ENCODE data around the gene COPG1. TPM values are rescaled to one million over a fixed set of nuclear protein-coding genes. Genes with fewer than 3 reads are reported as not detected.

Gene COPG1
- total RNA-seq, 3 donors from 2014 or later, result 157 to 274 (median 228) TPM

DNA sequence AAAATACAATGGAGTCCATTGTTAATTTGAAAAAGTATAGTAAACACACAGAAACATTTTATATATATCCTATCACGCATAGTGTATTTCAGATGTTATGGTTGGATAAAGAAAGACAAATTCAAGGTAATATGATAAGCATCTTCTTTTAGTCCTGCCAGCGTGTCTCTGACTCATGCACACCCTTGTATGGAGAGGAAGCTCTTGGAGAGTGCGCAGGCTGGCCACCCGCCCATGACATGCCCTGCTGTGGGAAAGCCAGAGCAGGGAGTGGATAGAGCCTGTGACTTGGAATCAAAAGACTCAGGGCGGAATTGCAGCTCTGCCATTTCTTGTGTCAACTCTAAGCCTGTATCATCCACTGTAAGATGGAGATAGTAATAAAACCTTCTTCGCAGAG is 23.0 kb upstream of the COPG1 start:
- intact Hi-C loops (cut with DNase I, micrococcal nuclease), result no loop called here
- Histone ChIP-seq H3K4me3 (no peak overlapping the region), H3K36me3 (ENCODE audit: low read depth) (no peaks in the 10 kb centered on the region), H3K9me3 (no peaks in the 10 kb centered on the region), H3K4me1 (ENCODE audit: low read depth) (peaks cover 16% of the 10 kb centered on the region)
- DNase-seq, result peak; percentile 45 to 83 (median 59)
- ATAC-seq, result peak; percentile 58
- TF ChIP-seq, protein P1, sequence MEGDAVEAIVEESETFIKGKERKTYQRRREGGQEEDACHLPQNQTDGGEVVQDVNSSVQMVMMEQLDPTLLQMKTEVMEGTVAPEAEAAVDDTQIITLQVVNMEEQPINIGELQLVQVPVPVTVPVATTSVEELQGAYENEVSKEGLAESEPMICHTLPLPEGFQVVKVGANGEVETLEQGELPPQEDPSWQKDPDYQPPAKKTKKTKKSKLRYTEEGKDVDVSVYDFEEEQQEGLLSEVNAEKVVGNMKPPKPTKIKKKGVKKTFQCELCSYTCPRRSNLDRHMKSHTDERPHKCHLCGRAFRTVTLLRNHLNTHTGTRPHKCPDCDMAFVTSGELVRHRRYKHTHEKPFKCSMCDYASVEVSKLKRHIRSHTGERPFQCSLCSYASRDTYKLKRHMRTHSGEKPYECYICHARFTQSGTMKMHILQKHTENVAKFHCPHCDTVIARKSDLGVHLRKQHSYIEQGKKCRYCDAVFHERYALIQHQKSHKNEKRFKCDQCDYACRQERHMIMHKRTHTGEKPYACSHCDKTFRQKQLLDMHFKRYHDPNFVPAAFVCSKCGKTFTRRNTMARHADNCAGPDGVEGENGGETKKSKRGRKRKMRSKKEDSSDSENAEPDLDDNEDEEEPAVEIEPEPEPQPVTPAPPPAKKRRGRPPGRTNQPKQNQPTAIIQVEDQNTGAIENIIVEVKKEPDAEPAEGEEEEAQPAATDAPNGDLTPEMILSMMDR (IDR thresholded peaks at IDR 0.05), result no peak

DNA sequence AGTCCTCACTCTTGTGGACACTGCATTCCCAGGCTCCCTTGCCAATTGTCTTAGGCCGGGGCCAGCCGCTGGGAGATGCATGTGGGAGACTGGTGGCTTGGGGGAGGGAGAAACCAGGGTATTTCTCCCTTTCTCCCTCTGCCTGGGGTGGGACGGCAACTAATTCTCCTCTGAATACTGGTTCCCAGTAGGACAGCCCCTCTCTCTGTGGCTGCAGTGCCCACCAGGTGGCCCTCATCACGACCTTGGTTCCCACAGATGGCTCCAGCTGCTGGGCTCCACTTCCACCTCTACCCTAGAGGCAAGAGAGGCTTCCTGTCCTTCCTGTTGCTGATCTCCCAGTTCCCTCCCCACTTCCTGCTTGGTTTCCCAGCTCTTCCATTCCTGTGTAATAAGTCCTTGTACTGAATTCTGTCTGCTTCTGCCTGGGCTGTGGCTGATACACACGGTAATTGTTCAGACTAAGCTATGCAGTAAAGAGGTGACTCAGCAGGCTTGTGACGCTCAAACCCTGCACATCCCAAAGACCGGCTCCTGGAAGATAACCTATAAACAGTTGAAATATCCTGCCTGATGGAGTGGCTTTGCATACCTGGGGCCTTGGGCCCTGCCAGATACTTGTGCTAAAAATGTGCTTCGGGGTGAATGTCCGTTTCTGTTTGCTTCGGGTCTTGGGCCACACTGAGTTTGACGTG is 20.4 kb upstream of the COPG1 start:
- peak; percentile 29 for ATAC-seq
- TF ChIP-seq, protein P1 (IDR thresholded peaks at IDR 0.05), result no peak
- no peak for DNase-seq
- peaks cover 16% of the 10 kb centered on the region for H3K4me1 ChIP-seq (ENCODE audit: low read depth)
- no peak overlapping the region for H3K4me3 ChIP-seq
- intact Hi-C loops (cut with DNase I, micrococcal nuclease), result no loop called here
- H3K36me3 ChIP-seq (ENCODE audit: low read depth), result no peaks in the 10 kb centered on the region
- no peaks in the 10 kb centered on the region for H3K9me3 ChIP-seq

DNA sequence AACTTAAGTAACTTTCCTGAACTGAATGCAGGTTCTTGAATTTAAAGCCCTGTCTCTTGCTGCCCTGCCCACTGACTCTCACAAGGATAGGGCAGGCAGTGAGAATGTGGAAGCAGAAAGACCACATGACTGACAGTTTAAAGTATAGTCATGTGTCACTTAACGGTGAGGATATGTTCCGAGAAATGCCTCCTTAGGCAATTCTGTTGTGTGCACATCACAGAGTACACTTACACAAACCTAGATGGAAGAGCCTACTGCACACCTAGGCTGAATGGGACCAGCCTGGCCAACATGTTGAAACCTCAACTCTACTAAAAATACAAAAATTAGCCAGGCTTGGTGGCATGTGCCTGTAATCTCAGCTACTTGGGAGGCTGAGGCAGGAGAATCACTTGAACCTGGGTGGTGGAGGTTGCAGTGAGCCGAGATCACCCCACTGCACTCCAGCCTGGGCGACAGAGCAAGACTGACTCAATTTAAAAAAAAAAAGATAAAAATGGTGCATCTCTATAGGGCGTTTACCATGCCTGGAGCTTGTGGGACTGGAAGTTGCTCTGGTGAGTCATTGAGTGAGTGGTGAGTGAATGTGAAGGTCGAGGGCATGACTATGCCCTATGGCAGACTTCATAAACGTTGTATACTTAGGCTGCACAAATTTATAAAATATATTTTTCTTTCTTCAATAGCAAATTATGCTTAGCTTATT is 18.9 kb upstream of the COPG1 start:
- Histone ChIP-seq H3K36me3 (ENCODE audit: low read depth) (no peaks in the 10 kb centered on the region), H3K4me1 (ENCODE audit: low read depth) (peaks cover 4% of the 10 kb centered on the region), H3K4me3 (no peak overlapping the region), H3K9me3 (no peaks in the 10 kb centered on the region)
- intact Hi-C loops (cut with DNase I, micrococcal nuclease), result no loop called here
- DNase-seq (no peak), ATAC-seq (peak; percentile 74)
- TF ChIP-seq, protein P1 (IDR thresholded peaks at IDR 0.05), result no peak

DNA sequence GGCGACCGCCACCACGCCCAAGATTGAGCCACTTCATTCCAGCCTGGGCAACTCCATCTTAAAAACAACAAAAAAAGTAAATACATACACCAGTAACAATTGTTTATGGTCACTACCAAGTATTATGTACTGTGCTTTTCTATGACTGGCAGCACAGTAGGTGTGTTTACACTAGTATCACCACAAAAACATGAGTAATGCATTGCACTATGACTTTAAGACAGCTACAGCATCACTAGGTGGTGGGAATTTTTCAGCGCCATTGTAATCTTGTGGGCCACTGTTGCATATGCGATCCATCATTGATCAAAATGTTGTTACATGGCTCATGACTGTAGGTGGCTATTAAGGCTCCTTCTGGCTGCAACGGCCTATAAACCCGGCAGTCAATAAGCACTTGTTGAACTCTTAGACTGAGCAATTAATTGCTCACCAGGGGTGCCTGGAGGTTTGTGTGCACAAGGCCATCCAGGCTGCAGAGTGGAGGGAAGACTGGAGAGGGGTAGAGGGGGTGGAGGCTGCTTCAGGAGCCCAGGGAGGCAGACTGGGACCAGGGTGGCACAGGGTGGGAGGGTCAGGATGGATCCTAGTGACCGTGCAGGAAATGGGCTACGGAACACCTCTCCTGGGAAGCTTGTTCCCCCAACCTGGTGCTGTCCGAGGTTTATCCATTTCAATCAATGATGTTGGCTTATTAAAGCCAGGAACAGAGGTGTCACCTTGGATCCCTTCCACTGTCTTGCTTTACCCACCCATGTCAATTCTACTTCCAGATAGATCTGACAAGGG is 17.9 kb upstream of the COPG1 start:
- no peak for ATAC-seq

DNA sequence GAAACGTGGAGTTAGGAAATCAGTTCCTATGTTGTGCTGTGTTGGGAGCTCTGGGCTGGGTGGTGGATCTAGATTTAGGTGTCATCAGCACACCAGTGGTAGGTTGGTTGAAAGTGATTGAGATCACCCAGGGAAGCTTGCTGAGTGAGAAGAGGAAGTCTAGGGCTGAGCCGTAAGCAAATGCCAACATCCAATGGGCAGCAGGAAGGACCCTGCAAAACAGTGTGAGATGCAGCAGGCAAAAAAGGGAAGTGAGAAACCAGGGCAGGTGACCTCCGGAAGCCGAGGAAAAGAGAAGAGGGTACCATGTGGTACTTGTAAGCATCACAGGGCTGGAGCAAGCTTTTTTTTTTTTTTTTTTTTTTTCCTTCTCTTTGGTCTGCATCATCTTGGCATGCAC is 15.9 kb upstream of the COPG1 start:
- Histone ChIP-seq H3K9me3 (no peaks in the 10 kb centered on the region), H3K36me3 (ENCODE audit: low read depth) (no peaks in the 10 kb centered on the region), H3K4me3 (no peak overlapping the region), H3K4me1 (ENCODE audit: low read depth) (no peaks in the 10 kb centered on the region)
- TF ChIP-seq, protein P1 (IDR thresholded peaks at IDR 0.05), result no peak
- DNase-seq, result peak in 1 of 3 donors; percentile 54
- intact Hi-C loops (cut with DNase I, micrococcal nuclease), result no loop called here
- ATAC-seq, result peak; percentile 64

More for the DNA sequence above, 17.9 kb upstream of the COPG1 start:
- DNase-seq, result no peak
- intact Hi-C loops (cut with DNase I, micrococcal nuclease), result no loop called here
- H3K36me3 ChIP-seq (ENCODE audit: low read depth), result no peaks in the 10 kb centered on the region
- TF ChIP-seq, protein P1 (IDR thresholded peaks at IDR 0.05), result no peak
- H3K4me1 ChIP-seq (ENCODE audit: low read depth), result no peaks in the 10 kb centered on the region
- H3K9me3 ChIP-seq, result no peaks in the 10 kb centered on the region
- no peak overlapping the region for H3K4me3 ChIP-seq

Data from mucosa of descending colon (tissue), 3 donors.